T-helper 17 cell (primary cell): ENCODE data around the gene SH3GLB2. TPM values are rescaled to one million over a fixed set of nuclear protein-coding genes. Genes with fewer than 3 reads are reported as not detected.

ENCODE experiments used
- ATAC-seq: fragments of 150-1000 bp; cut with Tn5 transposase; 2 replicates; pipeline ENCODE4 v1.10.0; 2021; ENCODE audit warnings: mild to moderate bottlenecking, moderate library complexity
- DNase-seq, 3 donors: peaks; one replicate each; pipeline versions ENCODE4 v3.0.0 to v3.0.0-alpha.2; 2020 to 2021
- H3K9me3 ChIP-seq: one replicate; pipeline ENCODE4 v1.7.0; 2013; ENCODE audit warnings: low read length, mild to moderate bottlenecking; ENCODE audit not compliant: control insufficient read depth, poor library complexity, severe bottlenecking
- H3K27ac Mint-ChIP-seq: one replicate; pipeline ENCODE4 v1.8.0; 2022; ENCODE audit warnings: mild to moderate bottlenecking, moderate library complexity, mixed read lengths
- H3K27me3 Mint-ChIP-seq: one replicate; pipeline ENCODE4 v1.8.0; 2022; ENCODE audit warnings: mixed read lengths
- H3K36me3 Mint-ChIP-seq: one replicate; pipeline ENCODE4 v1.8.0; 2022; ENCODE audit warnings: low read depth, mixed read lengths
- H3K4me1 Mint-ChIP-seq: one replicate; pipeline ENCODE4 v1.8.0; 2022; ENCODE audit warnings: mild to moderate bottlenecking, mixed read lengths
- H3K4me3 Mint-ChIP-seq: one replicate; pipeline ENCODE4 v1.8.0; 2022; ENCODE audit warnings: mild to moderate bottlenecking, moderate library complexity, mixed read lengths
- total RNA-seq, 4 donors: library from RNA in 2 of 4; stranded (reverse) in 2 of 4; gene quantifications; one replicate each; pipeline ENCODE4 v1.2.3 and lab custom pipeline; 2022 to 2026

Gene SH3GLB2
- total RNA-seq (10 to 100 TPM; 82.2 to 87.1 TPM), total RNA-seq (lab: John Stamatoyannopoulos, UW) (98.7 to 125 reads per million in 2 donors)

DNA sequence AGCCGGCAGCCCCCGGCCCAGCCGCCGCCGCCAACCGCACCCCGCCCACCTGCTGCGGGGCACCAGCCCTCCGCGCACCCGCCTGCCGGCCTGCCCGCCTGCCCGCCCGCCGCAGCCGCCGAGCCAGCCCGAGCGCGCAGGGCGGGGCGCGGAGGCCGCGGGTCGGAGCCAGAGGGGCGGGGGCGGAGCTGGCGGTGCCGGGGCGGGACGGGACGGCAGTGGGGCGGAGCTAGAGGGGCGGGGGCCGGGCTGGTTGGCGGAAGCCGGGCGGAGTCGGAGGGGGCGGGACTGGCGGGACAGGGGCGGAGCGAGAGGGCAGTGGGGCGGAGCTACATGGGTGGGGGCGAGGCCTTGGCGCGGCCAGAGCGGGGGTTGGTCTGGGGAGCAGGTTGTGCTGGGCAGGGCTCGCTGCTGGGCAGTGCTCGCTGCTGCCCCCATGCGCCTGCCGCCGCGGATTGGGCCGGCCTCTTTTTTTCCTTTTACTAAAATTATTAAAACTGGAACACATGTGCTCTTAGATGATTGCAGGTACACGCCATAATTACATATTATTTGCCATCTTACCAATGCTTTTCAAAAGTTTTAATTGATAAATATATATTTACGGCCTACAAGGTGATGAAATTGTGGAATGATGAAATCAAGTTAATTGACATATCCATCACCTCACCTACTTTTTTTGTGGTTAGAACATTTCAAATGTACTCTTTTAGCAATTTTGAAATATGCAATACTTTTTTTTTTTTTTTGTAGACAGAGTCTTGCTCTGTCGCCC lies at the start of gene SH3GLB2:
Gene SH3GLB2, minus strand, starts transcription at position 140 of the 775 bp plus-strand sequence. CDS start 177 bp downstream, outside the sequence.
- DNase-seq (peak; percentile 86 to 93 (median 91)), ATAC-seq (peak; percentile 85)
- Mint-ChIP-seq H3K36me3 (no peaks in the 10 kb centered on the region), H3K4me1 (peaks cover 13% of the 10 kb centered on the region), H3K27me3 (no peaks in the 10 kb centered on the region), H3K4me3 (peak within 1 kb of the TSS; percentile 86), H3K27ac (peak within 1 kb of the TSS; percentile 32)
- H3K9me3 ChIP-seq: no peaks in the 10 kb centered on the region

DNA sequence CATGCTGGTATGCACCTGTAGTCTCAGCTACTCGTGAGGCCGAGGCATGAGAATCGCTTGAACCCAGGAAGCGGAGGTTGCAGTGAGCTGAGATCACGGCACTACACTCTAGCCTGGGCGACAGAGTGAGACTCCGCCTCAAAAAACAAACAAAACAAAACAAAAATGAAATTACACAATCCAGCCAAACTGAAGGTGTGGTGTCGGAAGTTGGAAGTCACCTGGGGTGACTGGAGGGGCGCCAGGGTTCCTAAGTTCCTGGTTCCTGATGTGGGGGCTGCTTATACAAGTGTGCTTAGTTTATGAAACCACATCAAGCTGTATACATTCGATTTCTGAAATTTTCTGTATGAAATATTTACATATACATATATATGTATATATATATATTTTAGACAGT lies 49.1 kb upstream of the SH3GLB2 start:
- Mint-ChIP-seq H3K4me3 (no peak overlapping the region), H3K27me3 (no peaks in the 10 kb centered on the region), H3K36me3 (no peaks in the 10 kb centered on the region), H3K4me1 (peaks cover 29% of the 10 kb centered on the region), H3K27ac (no peak overlapping the region)
- DNase-seq (no peak), ATAC-seq (no peak)
- H3K9me3 ChIP-seq: no peaks in the 10 kb centered on the region

DNA sequence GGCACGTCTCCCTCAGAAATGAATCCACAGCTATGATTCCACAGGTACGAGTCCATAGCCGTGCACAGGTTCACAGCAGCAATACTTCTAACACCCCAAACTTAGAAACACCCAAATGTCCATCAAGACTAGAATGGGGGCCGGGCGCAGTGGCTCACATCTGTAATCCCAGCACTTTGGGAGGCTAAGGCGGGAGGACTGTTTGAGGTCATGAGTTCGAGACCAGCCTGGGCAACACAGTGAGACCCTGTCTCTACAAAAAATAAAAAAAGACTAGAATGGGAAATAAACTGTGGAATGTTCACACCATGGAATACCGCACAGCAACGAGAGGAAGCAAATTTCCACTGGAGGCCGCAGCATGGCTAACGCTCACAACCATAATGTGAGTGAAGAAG lies 48.5 kb upstream of the SH3GLB2 start:
- Mint-ChIP-seq H3K4me3 (no peak overlapping the region), H3K27me3 (no peaks in the 10 kb centered on the region), H3K4me1 (peaks cover 29% of the 10 kb centered on the region), H3K36me3 (no peaks in the 10 kb centered on the region), H3K27ac (no peak overlapping the region)
- ATAC-seq (no peak), DNase-seq (no peak)
- H3K9me3 ChIP-seq: no peaks in the 10 kb centered on the region

DNA sequence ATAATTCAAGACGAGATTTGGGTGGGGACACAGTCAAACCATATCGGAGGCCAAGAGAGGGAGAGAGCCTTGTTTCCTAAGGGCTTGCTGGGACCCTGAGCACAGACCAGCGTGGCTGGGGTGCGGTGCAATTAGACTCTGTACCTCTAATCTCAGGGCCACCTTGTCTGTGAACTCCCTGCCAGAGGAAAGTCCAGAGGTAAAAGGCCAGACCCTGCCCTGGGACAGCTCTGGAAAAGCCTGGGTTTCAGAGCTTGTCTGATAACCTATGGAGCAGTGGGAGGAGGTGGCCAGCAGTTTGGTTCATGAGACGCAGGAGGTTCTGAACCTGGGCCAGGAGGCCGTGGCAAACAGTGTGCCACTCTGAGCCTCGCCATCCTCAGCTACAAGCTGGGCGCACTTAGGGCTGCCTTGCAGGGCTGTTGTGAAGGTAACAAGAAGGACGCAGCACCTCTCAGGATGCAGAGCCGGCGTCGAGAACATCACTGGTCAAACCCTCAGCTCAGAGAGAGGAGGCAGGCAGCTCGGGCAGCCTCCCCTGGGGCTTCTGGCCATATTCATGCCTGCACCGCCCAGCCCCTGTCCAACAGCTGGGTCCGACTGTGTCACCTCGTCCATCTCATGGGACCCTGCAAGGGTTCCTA lies 48.0 kb upstream of the SH3GLB2 start:
- H3K36me3 Mint-ChIP-seq: no peaks in the 10 kb centered on the region
- H3K27ac Mint-ChIP-seq: no peak overlapping the region
- ATAC-seq: no peak

GRCh38 chr9:129074106-129074505 lies 46.0 kb upstream of the SH3GLB2 start:
- Mint-ChIP-seq H3K36me3 (no peaks in the 10 kb centered on the region), H3K4me3 (no peak overlapping the region), H3K27me3 (no peaks in the 10 kb centered on the region), H3K4me1 (peaks cover 30% of the 10 kb centered on the region), H3K27ac (peak overlapping the region; percentile 93)
- H3K9me3 ChIP-seq: no peaks in the 10 kb centered on the region
- ATAC-seq (no peak), DNase-seq (no peak)

More for the DNA sequence above, 48.0 kb upstream of the SH3GLB2 start:
- Mint-ChIP-seq H3K4me3 (no peak overlapping the region), H3K4me1 (peaks cover 29% of the 10 kb centered on the region), H3K27me3 (no peaks in the 10 kb centered on the region)
- no peaks in the 10 kb centered on the region for H3K9me3 ChIP-seq
- no peak for DNase-seq

- Mint-ChIP-seq H3K4me3 (peak overlapping the region; percentile 64), H3K27ac (peak overlapping the region; percentile 93), H3K27me3 (no peaks in the 10 kb centered on the region), H3K4me1 (peaks cover 32% of the 10 kb centered on the region), H3K36me3 (no peaks in the 10 kb centered on the region)
- no peak for DNase-seq
- ATAC-seq: peak; percentile 60
- H3K9me3 ChIP-seq: no peaks in the 10 kb centered on the region
Measured at GRCh38 chr9:129073404-129073803, 45.3 kb upstream of the SH3GLB2 start.

GRCh38 chr9:129072171-129072570 lies 44.0 kb upstream of the SH3GLB2 start:
- no peaks in the 10 kb centered on the region for H3K9me3 ChIP-seq
- peaks cover 33% of the 10 kb centered on the region for H3K4me1 Mint-ChIP-seq
- ATAC-seq (no peak), DNase-seq (no peak)
- peak overlapping the region; percentile 56 for H3K27ac Mint-ChIP-seq
- no peaks in the 10 kb centered on the region for H3K27me3 Mint-ChIP-seq
- no peak overlapping the region for H3K4me3 Mint-ChIP-seq
- H3K36me3 Mint-ChIP-seq: no peaks in the 10 kb centered on the region

GRCh38 chr9:129071526-129072126 lies 43.5 kb upstream of the SH3GLB2 start:
- H3K27ac Mint-ChIP-seq: peak overlapping the region; percentile 56
- no peaks in the 10 kb centered on the region for H3K27me3 Mint-ChIP-seq
- ATAC-seq (peak; percentile 28), DNase-seq (no peak)
- no peak overlapping the region for H3K4me3 Mint-ChIP-seq
- no peaks in the 10 kb centered on the region for H3K36me3 Mint-ChIP-seq
- H3K9me3 ChIP-seq: no peaks in the 10 kb centered on the region
- peaks cover 33% of the 10 kb centered on the region for H3K4me1 Mint-ChIP-seq

DNA sequence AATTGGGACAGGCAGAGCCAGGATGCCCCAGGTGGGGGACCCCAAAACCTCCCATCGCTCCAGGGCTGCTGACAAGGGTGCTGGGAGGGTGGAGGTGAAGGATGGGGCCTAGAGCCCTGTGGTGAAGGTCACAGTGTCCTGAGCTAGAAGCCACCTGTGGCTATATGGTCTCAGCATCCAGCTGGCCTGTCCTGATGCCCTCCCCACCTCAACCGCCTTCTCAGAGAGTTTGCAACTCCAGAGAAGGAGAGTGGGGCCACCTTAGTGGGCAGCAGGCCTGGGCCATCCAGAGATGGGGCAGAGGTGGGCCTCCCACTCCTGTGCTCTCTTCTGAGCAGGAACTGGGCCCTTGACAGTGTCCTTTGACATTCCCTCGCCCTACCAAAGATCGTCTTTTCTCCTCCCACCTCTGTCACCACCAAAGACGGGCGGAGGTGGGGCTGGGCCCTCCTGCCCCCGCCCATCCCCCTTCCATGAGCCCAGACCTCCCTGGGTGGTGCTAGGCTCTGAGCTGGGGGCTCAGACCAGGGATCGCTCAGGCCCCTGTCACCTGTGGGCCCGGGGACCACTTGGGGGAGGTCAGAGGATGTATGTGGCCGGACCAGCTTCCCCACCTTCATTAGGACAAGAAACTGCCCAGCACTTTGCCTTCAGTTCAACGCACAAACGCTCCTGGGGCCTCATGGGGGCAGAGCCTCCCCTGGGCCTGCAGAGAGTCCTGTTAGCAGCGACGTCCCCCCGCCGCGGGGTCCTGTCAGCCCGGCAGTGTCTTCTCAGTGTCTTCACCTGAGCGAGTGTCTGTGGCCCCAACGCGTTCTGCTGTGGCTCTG lies 42.8 kb upstream of the SH3GLB2 start:
- no peaks in the 10 kb centered on the region for H3K9me3 ChIP-seq
- Mint-ChIP-seq H3K27ac (peak overlapping the region; percentile 56), H3K4me3 (no peak overlapping the region), H3K36me3 (no peaks in the 10 kb centered on the region), H3K27me3 (no peaks in the 10 kb centered on the region), H3K4me1 (peaks cover 33% of the 10 kb centered on the region)
- DNase-seq (no peak), ATAC-seq (no peak)

- peaks cover 30% of the 10 kb centered on the region for H3K4me1 Mint-ChIP-seq
- H3K27me3 Mint-ChIP-seq: no peaks in the 10 kb centered on the region
- no peak for DNase-seq
- peaks cover 3% of the 10 kb centered on the region for H3K36me3 Mint-ChIP-seq
- H3K9me3 ChIP-seq: no peaks in the 10 kb centered on the region
- no peak for ATAC-seq
- H3K27ac Mint-ChIP-seq: peak overlapping the region; percentile 76
- H3K4me3 Mint-ChIP-seq: no peak overlapping the region
Measured at GRCh38 chr9:129069862-129070641, 41.9 kb upstream of the SH3GLB2 start.

- no peaks in the 10 kb centered on the region for H3K9me3 ChIP-seq
- Mint-ChIP-seq H3K4me1 (peaks cover 29% of the 10 kb centered on the region), H3K27ac (peak overlapping the region; percentile 76), H3K4me3 (peak overlapping the region; percentile 83), H3K36me3 (peaks cover 3% of the 10 kb centered on the region), H3K27me3 (no peaks in the 10 kb centered on the region)
- peak; percentile 90 for ATAC-seq
- DNase-seq: peak; percentile 35 to 43 (median 41)
Measured at GRCh38 chr9:129068990-129069861, 41.1 kb upstream of the SH3GLB2 start.
